Measurements from ENCODE around the gene MEGF10. TPM values are rescaled to one million over a fixed set of nuclear protein-coding genes. Genes with fewer than 3 reads are reported as not detected.
"Not testable (repeated sequence)": the region's sequence is repeated elsewhere in the genome, so short reads cannot be mapped to it uniquely, and the experiment has no call there.

MEGF10 gene
- total RNA-seq = 33.0 TPM

DNA sequence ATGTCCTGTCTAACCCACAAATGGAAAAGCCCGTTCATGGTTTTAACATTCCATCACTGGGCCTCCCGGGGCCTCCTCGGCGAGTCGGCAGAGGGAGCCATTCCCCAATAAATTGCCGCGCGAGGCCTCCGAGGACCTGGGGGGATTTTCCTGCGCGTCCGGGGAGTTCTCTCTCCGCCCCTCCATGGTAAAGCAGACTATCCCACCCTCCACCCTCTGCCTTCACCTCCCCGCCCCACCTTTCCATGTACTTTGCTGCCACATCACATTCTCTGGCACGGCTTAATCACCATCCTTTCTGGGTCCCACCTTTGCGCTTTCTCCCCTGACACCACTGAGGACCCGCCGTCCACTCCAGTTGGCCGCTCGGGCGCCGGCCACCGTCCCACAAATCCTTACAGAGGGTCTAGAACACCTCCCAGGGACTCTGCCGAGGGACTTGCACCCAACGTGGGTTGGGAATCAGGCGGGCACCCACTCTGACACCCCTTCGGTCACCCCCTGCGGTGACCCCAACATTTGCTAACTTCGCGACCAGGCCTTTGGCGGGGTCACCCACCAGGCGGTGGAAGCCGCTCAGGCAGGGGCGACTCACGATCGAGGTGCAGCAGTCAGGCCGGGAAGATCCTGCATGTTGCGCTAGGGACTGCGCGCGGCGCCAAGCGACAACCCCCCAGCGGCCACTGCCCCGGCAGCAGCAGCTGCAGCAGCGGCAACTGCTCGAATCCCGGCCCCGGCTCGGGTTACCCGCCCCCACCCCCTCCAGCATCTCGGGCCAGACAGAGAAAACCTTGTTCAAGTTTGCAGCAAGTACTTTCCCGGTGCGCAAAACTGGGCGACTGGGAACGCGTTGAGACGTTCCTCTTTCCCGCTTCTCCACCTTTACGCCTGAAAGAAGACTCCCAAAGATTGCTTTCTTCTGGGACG is at the start of gene MEGF10:
MEGF10 (plus strand) TSS at position 778 of the 927 bp plus-strand sequence. CDS start 40,513 bp downstream, outside the sequence.
- DNase-seq (ENCODE audit: low spot score in 2 of 2) = peak; percentile 57 to 58
- FAIRE-seq = no peak

DNA sequence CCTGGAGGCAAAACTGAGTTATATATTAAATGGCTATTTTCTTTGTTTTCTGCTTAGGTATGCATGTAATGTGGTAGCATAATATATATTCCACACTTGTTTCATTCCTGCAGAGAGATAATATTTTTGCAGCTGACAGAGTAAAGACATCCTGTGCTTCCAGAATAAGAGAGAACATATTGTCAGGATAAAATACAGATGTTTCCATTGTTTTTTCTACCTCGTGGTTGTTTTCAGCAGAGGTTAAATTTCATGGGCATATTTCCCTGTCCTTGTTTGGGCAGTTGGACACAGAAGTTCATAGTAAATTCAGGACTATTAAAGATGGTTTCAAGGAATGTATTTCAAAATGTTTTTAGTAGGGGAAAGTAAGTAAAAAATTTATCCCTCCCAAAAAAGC is 47.6 kb upstream of the MEGF10 start:
- DNase-seq (ENCODE audit: low spot score in 2 of 2) (no peak), FAIRE-seq (no peak)

DNA sequence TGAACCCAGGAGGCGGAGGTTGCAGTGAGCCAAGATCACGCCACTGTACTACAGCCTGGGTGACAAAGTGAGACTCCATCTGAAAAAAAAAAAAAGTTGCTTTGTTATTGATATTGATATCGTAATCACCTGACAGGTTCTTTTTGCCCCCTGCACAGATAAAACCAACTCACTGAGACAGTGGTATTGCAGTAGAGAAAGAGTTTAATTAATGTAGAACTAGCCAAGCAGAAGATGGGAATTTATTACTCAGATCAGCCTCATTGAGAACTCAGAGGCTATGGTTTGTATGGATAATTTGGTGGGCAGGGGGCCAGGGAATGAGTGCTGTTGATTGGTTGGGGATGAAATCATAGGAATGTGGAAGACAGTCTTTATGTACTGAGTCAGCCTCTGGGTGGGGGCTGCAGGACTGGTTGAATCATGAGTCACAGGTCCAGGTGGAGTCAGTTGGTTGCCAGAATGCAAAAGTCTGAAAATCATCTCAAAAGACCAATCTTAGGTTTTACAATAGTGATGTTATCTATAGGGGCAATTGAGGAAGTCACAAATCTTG is 35.8 kb upstream of the MEGF10 start:
- no peak for DNase-seq (ENCODE audit: low spot score in 2 of 2)
- no peak for FAIRE-seq

DNA sequence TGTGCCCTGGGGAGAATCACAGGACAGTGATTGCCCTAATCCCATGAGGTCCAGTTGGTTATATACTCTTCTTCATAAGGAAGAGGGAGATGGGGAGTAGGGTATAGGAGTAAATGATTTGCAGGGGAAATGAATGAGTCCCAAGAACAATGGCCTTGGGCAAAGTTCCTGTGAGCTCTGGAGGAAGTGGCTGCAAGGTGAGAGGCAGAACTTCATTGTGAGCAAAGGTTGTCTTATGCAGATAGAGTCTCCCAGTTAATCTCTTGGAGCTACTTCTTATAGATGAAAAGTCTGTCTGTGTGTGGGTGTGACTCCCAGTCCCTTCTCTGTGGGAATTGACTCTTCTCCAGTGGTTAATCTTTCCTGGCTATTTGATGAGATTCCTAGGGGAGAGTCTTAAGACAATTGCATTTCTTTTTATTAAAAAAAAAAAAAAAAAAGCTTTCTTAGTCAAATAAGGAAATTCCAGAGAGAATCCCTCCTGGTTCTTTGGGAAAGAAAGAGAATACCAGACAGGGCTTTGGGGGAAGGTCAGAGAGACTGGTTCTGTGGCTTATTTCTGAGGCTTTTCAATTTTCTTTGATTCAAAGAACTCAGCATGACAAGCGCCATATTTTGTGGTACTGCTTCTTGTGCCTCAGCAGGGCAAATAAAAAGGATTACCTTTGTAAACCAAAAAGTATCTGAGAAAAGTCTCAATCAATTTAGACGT is 33.6 kb upstream of the MEGF10 start:
- FAIRE-seq = no peak
- no peak for DNase-seq (ENCODE audit: low spot score in 2 of 2)

DNA sequence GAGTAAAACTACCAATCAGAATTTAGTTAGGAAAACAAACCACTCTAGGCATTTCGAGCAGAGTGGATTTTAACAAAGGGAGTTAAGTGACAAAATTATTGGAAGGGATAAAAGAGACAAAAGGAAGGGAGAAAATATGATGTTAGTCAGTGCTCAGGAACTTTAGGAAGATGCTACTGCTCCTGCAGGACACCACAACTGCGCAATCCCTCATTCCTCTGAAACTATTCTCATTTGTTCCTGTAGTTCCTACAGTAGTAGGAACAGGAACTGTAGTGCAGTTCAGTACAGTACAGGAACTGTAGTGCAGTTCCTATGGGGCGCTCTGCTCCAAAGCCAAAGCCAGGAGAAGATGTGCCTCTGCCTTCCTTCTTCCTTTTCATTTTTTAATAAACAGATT is 29.9 kb upstream of the MEGF10 start:
- FAIRE-seq = no peak

DNA sequence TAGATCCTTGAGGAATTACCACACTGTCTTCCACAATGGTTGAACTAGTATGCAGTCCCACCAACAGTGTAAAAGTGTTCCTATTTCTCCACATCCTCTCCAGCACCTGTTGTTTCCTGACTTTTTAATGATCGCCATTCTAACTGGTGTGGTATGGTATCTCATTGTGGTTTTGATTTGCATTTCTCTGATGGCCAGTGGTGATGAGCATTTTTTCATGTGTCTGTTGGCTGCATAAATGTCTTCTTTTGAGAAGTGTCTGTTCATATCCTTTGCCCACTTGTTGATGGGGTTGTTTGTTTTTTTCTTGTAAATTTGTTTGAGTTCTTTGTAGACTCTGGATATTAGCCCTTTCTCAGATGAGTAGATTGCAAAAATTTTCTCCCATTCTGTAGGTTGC is 25.1 kb upstream of the MEGF10 start:
- FAIRE-seq; DNase-seq (ENCODE audit: low spot score in 2 of 2): not testable (repeated sequence)

More for the DNA sequence above, 29.9 kb upstream of the MEGF10 start:
- DNase-seq (ENCODE audit: low spot score in 2 of 2) = no peak

DNA sequence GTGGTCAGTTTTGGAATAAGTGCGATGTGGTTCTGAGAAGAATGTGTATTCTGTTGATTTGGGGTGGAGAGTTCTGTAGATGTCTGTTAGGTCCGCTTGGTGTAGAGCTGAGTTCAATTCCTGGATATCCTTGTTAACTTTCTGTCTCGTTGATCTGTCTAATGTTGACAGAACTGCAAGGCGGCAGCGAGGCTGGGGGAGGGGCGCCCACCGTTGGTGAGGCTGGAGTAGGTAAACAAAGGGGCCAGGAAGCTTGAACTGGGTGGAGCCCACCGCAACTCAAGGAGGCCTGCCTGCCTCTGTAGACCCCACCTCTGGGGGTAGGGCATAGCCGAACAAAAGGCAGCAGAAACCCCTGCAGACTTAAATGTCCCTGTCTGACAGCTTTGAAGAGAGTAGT is 22.3 kb upstream of the MEGF10 start:
- not testable (repeated sequence) for DNase-seq (ENCODE audit: low spot score in 2 of 2); FAIRE-seq

DNA sequence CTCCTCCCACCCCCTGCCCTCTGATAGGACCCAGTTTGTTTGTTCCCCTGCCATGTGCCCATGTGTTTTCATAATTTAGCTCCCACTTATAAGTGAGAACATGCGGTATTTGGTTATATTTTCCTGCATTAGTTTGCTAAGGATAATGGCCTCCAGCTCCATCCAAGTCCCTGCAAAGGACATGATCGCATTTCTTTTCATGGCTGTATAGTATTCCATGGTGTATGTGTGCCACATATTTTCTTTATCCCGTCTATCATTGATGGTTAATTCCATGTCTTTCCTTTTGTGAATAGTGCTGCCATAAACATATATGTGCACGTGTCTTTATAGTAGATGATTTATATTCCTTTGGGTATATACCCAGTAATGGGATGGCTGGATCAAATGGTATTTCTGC is 19.9 kb upstream of the MEGF10 start:
- not testable (repeated sequence) for FAIRE-seq; DNase-seq (ENCODE audit: low spot score in 2 of 2)

DNA sequence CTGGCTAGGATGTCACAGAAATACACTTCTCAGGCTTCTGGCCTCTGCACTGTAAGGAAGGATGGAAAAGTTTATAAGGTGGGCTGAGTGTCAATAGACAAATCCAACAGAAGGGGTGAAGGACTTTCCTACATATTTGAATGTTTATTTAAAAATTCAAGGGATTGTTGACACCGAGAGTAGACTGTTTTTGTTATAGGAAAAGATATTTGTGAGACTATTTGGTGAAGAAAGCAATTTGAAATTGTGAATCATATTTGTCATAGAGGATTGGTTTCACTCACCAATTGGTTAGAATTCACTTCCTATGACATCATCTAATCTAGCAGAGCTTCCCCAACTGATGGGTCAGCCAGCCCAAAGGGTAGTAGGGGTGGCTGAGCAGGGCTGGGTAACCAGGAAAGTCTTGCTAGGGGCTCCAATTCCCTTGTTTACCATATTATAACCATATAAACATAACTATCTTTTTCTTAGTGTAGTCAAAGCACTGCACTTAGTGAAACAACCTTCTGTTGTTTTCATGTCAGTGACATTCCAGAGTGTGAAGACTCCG is 14.9 kb upstream of the MEGF10 start:
- FAIRE-seq (no peak), DNase-seq (ENCODE audit: low spot score in 2 of 2) (no peak)

DNA sequence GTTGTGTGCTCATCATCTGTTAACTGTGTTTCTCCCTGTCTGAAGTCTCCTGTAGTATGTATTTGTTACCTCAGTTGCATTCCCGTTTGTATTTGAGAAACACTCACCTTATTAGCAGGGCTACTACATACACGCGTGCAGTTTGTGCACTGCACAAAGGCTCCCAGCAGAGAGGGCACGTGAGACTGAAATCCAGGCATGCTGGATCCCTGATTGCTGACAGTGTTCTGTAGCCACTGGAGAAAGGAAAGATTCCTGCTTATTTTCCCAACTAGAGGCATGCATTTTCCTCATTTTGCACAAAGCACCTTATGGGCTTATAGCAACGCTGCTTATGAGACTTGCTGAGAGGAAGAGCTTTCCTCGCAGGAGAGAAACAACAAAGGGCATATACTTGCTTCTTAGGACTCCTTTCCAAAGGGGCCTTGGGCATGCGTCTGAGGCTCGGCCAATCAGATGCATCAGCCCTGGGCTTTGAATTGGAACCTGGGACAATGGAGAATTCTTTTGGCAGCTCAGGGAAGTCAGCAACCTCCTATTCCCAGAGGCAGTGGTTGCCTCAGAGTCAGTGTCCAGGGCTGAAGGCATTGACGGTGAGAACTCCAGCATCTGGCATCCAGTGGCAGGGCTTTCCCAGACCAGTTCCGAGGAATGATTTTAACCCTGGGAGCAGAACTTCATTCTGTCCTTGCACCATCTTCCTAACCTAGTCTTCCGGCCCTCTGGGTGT is 9.9 kb upstream of the MEGF10 start:
- no peak for FAIRE-seq
- no peak for DNase-seq (ENCODE audit: low spot score in 2 of 2)

DNA sequence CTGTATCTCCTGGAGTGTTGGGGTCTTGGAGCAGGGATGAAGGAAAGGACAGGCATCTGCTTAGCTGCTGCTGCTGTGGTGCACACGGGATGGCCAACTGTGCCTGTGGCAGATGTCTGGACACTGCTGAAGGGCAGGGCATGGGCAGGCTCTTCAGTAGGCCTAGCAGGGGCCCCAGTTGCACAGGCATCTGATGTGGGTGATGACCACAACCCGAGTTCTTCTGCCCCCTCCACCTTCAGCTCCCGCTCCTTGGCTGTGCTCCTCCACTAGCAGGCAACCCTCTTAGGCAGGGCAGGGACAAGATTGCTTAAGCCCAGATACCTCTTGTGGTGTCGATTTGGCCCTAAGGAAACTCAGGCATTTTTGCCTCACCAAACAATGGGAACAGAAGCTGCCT is 9.0 kb upstream of the MEGF10 start:
- FAIRE-seq (no peak), DNase-seq (ENCODE audit: low spot score in 2 of 2) (no peak)

DNA sequence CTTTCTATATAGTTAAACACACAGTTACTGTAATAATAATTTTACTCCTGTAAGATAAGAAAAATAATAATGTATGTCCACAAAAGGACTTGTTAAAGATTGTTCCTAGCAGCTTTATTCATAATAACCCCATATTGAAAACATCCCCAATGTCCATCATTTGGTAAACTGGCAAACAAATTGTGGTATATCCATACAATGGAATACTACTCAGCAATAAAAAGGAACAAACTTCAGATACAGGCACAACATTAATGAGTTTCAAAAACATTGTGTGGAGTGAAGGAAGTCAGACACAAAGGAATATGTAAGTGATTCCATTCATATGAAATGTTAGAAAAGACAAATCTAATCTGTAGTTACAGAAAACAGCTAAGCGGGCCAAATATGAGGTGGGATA is 1.9 kb upstream of the MEGF10 start:
- no peak for FAIRE-seq
- DNase-seq (ENCODE audit: low spot score in 2 of 2) = no peak

DNA sequence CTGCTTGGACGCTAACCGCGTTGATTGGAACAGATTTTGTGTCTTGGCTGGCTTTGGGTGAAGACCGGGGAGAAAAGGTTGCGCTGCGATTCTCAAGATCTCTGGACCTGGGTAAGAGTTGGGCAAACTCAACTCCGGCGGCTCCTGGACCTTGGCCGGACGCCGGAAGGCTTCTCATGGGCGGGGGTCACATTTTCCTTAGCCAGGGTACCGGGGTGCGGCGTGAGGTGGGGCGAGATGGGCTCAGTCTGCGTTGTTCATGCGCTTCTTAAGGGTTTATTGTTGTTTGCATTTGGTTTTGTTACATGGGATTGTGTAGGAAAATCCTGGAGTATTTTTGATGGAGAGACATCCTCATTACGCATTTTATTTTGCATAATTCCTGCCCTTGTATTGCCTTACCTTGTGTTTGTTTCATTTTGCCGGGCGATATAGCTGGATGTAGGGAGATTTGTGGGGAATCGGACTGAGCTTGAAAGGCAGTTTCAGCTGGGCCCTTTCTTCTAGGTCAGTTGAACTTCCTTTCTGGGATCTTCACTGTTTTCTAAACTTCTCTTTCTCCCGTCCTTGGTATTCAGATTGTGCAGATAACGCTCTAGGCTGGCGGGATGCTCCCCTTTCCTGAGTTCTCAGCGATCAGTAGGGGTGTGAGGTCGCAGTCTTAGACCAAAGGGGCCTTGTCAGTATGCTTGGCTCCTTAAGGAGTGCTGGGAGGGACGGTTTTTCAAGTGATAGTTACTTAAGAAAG is 524 bp downstream of the MEGF10 start:
- FAIRE-seq (no peak), DNase-seq (ENCODE audit: low spot score in 2 of 2) (no peak)

DNA sequence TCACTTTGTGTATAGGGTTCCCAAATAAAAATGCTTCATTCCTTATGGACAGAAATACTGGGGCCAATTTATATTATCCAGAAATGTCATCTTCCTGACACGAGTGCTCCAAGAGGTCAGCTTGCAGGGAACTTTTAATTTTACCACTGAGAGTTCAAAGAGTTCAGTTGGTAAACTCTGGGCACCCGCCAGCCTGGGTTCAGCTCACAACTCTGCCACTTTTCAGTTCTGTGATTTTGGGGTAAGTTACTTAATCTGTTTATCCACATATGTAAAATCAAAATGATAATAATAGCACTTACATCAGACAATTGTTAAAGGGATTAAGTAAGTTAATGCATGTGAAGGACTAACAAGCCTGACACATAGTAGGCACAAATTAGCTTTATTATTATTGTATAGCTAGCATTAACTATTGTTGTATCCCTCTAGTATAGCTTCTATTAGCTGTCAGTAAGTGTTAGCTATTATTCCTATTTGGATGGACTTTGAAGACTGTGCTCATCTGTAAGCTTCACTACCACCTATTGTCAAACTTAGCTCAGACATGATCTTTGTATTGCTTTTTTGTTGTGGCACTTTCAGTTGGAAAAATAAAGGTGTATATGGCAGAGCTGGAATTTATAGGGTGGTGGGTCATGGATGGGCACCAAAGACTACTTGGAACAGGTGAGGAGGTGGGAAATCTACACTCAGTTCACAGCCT is 1.6 kb downstream of the MEGF10 start:
- DNase-seq (ENCODE audit: low spot score in 2 of 2) = no peak
- no peak for FAIRE-seq

DNA sequence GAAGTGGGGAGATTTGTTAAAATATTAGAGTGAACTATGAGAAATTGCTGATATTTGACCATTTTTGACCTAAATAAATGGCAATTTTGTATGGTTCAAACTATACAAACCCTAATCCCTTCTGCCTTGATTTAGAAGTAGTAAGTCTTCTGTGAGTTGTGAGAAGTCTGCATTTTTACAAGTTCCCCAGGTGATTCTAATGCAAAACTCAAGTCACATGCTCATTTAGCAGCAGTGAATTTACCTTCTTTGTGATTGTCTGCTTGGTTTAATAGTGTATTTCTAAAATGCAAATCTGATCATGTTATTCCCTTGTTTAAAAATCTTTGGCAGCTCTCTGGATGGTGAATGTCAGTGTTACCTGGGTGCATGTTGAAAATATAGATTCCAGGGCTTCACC is 2.8 kb downstream of the MEGF10 start:
- FAIRE-seq (no peak), DNase-seq (ENCODE audit: low spot score in 2 of 2) (no peak)

DNA sequence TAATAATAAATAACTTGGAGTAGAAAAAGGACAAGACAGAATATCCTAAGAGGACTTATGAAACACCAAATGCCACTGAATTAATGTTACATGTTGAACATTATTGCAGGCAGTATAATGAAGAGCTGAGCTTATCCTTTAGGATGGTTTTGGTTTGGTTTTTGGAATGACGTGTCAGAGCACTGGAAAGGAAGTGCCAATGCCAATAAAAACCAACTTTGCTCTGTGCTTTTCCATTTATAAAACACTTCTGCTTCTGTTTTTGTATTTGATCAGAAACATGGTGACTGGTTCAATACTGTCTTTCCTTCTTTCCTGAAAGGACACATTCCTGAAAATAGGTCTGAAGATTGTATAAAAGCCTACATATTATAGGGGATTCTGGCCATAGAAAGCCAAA is 4.2 kb downstream of the MEGF10 start:
- FAIRE-seq (no peak), DNase-seq (ENCODE audit: low spot score in 2 of 2) (no peak)

DNA sequence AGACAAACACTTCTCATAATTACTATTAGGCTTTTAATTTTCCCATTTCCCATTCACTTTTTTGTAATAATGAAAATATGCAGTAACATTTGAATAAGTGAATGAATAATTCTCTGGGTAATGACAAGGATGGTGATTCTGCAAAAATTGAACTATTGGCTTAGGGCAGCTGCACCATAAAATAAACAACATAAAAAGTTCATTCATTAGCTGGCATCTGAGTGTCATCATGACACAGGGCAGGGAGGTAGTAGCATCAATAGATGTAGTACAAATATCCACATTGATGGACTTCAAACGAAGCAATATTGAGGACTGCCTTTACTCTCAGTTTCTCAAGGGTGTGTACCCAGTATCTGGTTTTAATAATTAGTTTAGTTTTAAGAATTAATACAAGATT is 4.9 kb downstream of the MEGF10 start:
- no peak for FAIRE-seq

DNA sequence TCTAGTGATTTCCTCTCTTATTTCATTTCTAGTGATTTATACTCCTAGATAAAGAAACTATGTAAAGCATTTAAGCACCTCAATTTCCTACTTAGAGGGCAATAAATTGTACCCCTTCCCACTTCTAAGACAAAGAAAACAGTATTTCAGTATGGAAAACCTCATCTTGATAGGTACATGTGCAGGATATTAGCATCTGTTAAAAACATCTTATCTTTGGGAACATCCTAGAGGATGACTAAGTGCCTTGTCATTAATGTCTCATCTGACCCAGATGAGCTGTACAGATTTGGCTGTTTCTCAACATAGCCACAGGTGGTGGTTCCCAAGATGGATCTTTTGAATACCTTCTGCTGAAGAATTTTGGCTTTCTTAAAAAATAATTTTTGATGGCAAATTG is 5.7 kb downstream of the MEGF10 start:
- FAIRE-seq = no peak
- DNase-seq (ENCODE audit: low spot score in 2 of 2) = no peak

More for the DNA sequence above, 4.9 kb downstream of the MEGF10 start:
- no peak for DNase-seq (ENCODE audit: low spot score in 2 of 2)

DNA sequence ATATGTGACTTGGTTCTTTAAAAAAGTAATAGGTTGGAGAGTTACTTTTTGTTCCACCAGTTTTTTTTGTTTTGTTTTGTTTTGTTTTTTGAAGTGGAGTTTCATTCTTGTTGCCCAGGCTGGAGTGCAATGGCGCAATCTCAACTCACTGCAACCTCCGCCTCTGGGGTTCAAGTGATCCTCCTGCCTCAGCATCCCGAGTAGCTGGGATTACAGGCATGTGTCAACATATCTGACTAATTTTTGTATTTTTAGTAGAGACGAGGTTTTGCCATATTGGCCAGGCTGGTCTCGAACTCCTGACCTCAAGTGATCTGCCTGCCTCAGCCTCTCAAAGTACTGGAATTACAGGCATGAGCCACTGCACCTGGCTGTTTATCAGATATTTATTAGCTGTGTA is 6.3 kb downstream of the MEGF10 start:
- not testable (repeated sequence) for DNase-seq (ENCODE audit: low spot score in 2 of 2); FAIRE-seq
